Tibial nerve (tissue), 4 donors: ENCODE measurements around the gene TMEM143.

Source experiments
- EP300 ChIP-seq, 2 donors: sonication (generic); formaldehyde crosslinking; IDR thresholded peaks; one replicate each; pipeline ENCODE4 v1.6.1; 2017; ENCODE audit warnings: antibody characterized with exemption in 2 of 2, mild to moderate bottlenecking in 1 of 2
- POLR2A ChIP-seq, 2 donors: fragments of 450-650 bp; IDR thresholded peaks; one replicate each; pipeline ENCODE4 v1.6.1; 2017; ENCODE audit warnings: antibody characterized with exemption in 2 of 2, mild to moderate bottlenecking in 2 of 2, moderate library complexity in 2 of 2
- TF ChIP-seq, protein P1 (sequence below), 5 experiments: fragments of 200-600 bp in 3 of 5; fragments of 450-650 bp in 2 of 5; sonication (generic) in 3 of 5; IDR thresholded peaks; one replicate each; pipeline ENCODE4 v1.5.1; 2016 to 2019; ENCODE audit warnings: antibody characterized with exemption in 5 of 5, mild to moderate bottlenecking in 3 of 5, moderate library complexity in 2 of 5

DNA sequence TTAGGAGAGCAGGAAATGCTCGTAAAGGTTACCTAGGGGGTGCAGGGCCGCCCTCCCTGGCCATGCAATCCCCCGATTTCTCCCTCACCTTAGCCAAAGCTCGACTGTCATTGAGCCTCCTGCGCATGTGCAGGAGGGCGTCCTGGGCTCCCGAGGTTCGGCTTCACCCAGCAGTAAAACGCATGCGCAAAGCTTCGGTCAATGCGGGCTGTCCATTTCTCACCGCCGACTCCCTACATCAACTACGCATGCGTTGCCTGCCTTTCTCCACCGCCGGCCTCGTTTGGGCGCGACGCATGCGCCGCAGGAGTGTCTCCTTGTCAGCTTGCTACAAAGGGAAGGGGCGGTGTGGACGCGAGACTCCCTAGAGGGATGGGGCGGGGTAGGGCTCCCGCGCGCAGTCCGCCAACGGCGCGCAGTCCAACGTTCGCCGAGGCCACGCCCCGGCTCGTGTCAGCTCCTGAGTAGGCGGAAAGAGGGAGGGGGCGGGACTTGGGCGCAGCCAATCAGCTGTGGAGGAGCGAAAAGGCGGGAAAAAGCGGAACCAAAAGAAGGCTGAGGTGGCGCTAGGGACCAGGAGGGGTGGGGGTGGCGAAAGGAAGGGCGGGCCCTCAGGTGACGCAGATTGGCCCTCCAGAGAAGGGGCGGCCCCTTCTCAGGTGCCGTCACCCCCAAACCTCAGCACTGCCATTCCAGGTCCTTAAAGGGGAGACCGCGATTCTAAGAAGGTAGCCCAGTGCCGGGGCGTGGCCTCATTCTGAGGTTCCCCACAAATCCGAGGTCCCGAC, at the start of gene TMEM143, which contains the start of gene SYNGR4:
- TF ChIP-seq, protein P1, sequence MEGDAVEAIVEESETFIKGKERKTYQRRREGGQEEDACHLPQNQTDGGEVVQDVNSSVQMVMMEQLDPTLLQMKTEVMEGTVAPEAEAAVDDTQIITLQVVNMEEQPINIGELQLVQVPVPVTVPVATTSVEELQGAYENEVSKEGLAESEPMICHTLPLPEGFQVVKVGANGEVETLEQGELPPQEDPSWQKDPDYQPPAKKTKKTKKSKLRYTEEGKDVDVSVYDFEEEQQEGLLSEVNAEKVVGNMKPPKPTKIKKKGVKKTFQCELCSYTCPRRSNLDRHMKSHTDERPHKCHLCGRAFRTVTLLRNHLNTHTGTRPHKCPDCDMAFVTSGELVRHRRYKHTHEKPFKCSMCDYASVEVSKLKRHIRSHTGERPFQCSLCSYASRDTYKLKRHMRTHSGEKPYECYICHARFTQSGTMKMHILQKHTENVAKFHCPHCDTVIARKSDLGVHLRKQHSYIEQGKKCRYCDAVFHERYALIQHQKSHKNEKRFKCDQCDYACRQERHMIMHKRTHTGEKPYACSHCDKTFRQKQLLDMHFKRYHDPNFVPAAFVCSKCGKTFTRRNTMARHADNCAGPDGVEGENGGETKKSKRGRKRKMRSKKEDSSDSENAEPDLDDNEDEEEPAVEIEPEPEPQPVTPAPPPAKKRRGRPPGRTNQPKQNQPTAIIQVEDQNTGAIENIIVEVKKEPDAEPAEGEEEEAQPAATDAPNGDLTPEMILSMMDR (IDR thresholded peaks at IDR 0.05) = peak in 1 of 5 experiments; percentile 7
- TF ChIP-seq EP300 (IDR thresholded peaks at IDR 0.05) (peak; percentile 82 to 98), POLR2A (IDR thresholded peaks at IDR 0.05) (peak in 1 of 2 donors; percentile 55)
